HepG2 (cell line): ENCODE results near the gene ADCY1. TPM values are rescaled to one million over a fixed set of nuclear protein-coding genes. Genes with fewer than 3 reads are reported as not detected.

ENCODE experiments used
- ATAC-seq: fragments of 200-7000 bp; cut with Tn5 transposase; 3 replicates; pipeline ENCODE4 v1.9.1; 2020; ENCODE audit warnings: mild to moderate bottlenecking, moderate library complexity
- BruUV-seq: library from RNA; stranded (reverse); fragments of 400-500 nt; replicated peaks from 2 replicates; lab custom pipeline; 2021; lab: Mats Ljungman, UMichigan
- CTCF ChIA-PET: fragments of 300-600 bp; formaldehyde crosslinking; extraction: SDS; loops from one replicate; lab custom pipeline; 2021; ENCODE audit warnings: low total read pairs, inconsistent platforms, low intra/inter-chr PET ratio; lab: Yijun Ruan, JAX
- POLR2A ChIA-PET: fragments of 350-600 bp; sonication (Branson Sonifier 250); formaldehyde crosslinking; loops from one replicate; lab custom pipeline; 2020; ENCODE audit warnings: antibody characterized with exemption, inconsistent platforms; lab: Yijun Ruan, JAX
- DNase-seq: peaks from one replicate; pipeline ENCODE4 v3.0.0-alpha.2; 2015; ENCODE audit warnings: low spot score
- FAIRE-seq: peaks from 3 replicates; lab custom pipeline; 2011; peaks lifted over from hg19 to GRCh38; lab: Jason Lieb, UNC
- H2AFZ ChIP-seq: one replicate; pipeline ENCODE4 v1.6.1; 2011; ENCODE audit warnings: low read length, inconsistent platforms
- H3K27ac ChIP-seq: fragments of 300-600 bp; 3 replicates; pipeline ENCODE4 v1.8.0; 2011; ENCODE audit warnings: mixed run types, mild to moderate bottlenecking, mixed read lengths, low read length, inconsistent platforms; ENCODE audit not compliant: insufficient read depth; ENCODE audit errors: extremely low read length
- H3K27me3 ChIP-seq, 2 experiments: fragments of 200-600 bp in 1 of 2; 2 replicates in 1 of 2; 3 replicates in 1 of 2; pipeline versions ENCODE4 v1.6.0 to v1.8.0; 2011; ENCODE audit warnings: low read length in 2 of 2, mild to moderate bottlenecking in 2 of 2, moderate library complexity in 2 of 2, inconsistent platforms in 1 of 2; ENCODE audit not compliant: insufficient read depth in 2 of 2, control insufficient read depth in 1 of 2
- H3K36me3 ChIP-seq, 2 experiments: fragments of 200-600 bp in 1 of 2; replicated peaks in 1 of 2; 2 replicates in 1 of 2; 3 replicates in 1 of 2; pipeline versions ENCODE4 v1.5.1 to v1.8.0; 2011; ENCODE audit warnings: low read length in 2 of 2, inconsistent platforms in 1 of 2; ENCODE audit not compliant: insufficient read depth in 2 of 2, control insufficient read depth in 1 of 2
- H3K4me1 ChIP-seq: 2 replicates; pipeline ENCODE4 v1.5.1; 2012; ENCODE audit warnings: low read length, inconsistent platforms; ENCODE audit not compliant: insufficient read depth
- H3K4me2 ChIP-seq: 2 replicates; pipeline ENCODE4 v1.6.0; 2011; ENCODE audit warnings: low read depth, low read length, inconsistent platforms
- H3K4me3 ChIP-seq, 3 experiments: fragments of 200-600 bp in 1 of 3; sonication (generic), shearing (Covaris generic) in 1 of 3; replicated peaks in 1 of 3; 2 replicates each; pipeline ENCODE4 v1.5.1; 2011 to 2016; ENCODE audit warnings: low read length in 3 of 3, inconsistent platforms in 2 of 3, low read depth in 2 of 3, mild to moderate bottlenecking in 2 of 3, control low read depth in 1 of 3, mixed read lengths in 1 of 3; ENCODE audit not compliant: insufficient read depth in 1 of 3
- H3K79me2 ChIP-seq: one replicate; pipeline ENCODE4 v1.6.1; 2011; ENCODE audit warnings: low read length, inconsistent platforms; ENCODE audit not compliant: insufficient read depth
- H3K9ac ChIP-seq: 2 replicates; pipeline ENCODE4 v1.6.0; 2011; ENCODE audit warnings: mild to moderate bottlenecking, low read depth, low read length, inconsistent platforms; ENCODE audit not compliant: insufficient read depth
- H3K9me3 ChIP-seq: 2 replicates; pipeline ENCODE4 v1.5.1; 2012; ENCODE audit warnings: mild to moderate bottlenecking, low read length
- H4K20me1 ChIP-seq: 2 replicates; pipeline ENCODE4 v1.6.0; 2011; ENCODE audit warnings: inconsistent platforms, mild to moderate bottlenecking, low read length, moderate library complexity; ENCODE audit not compliant: insufficient read depth
- ARHGAP35 ChIP-seq: sonication (generic); formaldehyde crosslinking; IDR thresholded peaks from 2 replicates; pipeline ENCODE4 v1.9.0; 2022; ENCODE audit warnings: mild to moderate bottlenecking, inconsistent platforms, moderate library complexity, missing genetic modification reagents, borderline replicate concordance
- ARNTL ChIP-seq: sonication (generic); formaldehyde crosslinking; IDR thresholded peaks from 2 replicates; pipeline ENCODE4 v1.4.0; 2020; ENCODE audit warnings: mild to moderate bottlenecking, missing genetic modification reagents
- FOXJ3 ChIP-seq: sonication (generic); formaldehyde crosslinking; IDR thresholded peaks from 2 replicates; pipeline ENCODE4 v1.4.0; 2020; ENCODE audit warnings: missing genetic modification reagents, mild to moderate bottlenecking, borderline replicate concordance
- MAFK ChIP-seq, 2 experiments: IDR thresholded peaks in 1 of 2; conservative IDR thresholded peaks in 1 of 2; 2 replicates each; pipeline ENCODE4 v1.6.1; 2011; ENCODE audit warnings: improper control_type of control experiment in 2 of 2, low read length in 2 of 2
- NR2C2 ChIP-seq: sonication (generic); formaldehyde crosslinking; IDR thresholded peaks from 2 replicates; pipeline ENCODE4 v1.4.0; 2020; ENCODE audit warnings: missing genetic modification reagents, mild to moderate bottlenecking, moderate library complexity, borderline replicate concordance
- PAX8 ChIP-seq: sonication (generic); formaldehyde crosslinking; IDR thresholded peaks from 2 replicates; pipeline ENCODE4 v1.8.0; 2022; ENCODE audit warnings: mild to moderate bottlenecking, missing genetic modification reagents, borderline replicate concordance
- PCBP1 ChIP-seq: fragments of 200-400 bp; formaldehyde crosslinking; IDR thresholded peaks from 2 replicates; pipeline ENCODE4 v1.6.1; 2017; ENCODE audit warnings: mild to moderate bottlenecking, low read depth, low read length, borderline replicate concordance
- SNRNP70 ChIP-seq: fragments of 200-400 bp; formaldehyde crosslinking; IDR thresholded peaks from 2 replicates; pipeline ENCODE4 v1.6.1; 2017; ENCODE audit warnings: mild to moderate bottlenecking, low read depth, low read length, moderate library complexity
- ZNF136 ChIP-seq: sonication (generic); formaldehyde crosslinking; IDR thresholded peaks from 2 replicates; pipeline ENCODE4 v1.8.1; 2022; ENCODE audit warnings: low read depth, mild to moderate bottlenecking, moderate library complexity, missing genetic modification reagents
- ZNF83 ChIP-seq: sonication (generic); formaldehyde crosslinking; IDR thresholded peaks from 2 replicates; pipeline ENCODE4 v1.4.0; 2020; ENCODE audit warnings: missing genetic modification reagents, mild to moderate bottlenecking, borderline replicate concordance
- WGBS: methylation state at CpG from one replicate; pipeline ENCODE4 v1.1.6; 2017; ENCODE audit warnings: low lambda C conversion rate; 5-methylcytosine and 5-hydroxymethylcytosine counted together
- in situ Hi-C: cut with HindIII; loops from 2 replicates; pipeline ENCODE4 v1.10.0; 2017; ENCODE audit warnings: low pct_unique_long_range_greater_than_20kb; ENCODE audit not compliant: extremely low pct_ligation_motif_present
- intact Hi-C: fragments of 100-400 bp; cut with micrococcal nuclease; formaldehyde crosslinking; loops from one replicate; pipeline ENCODE4 v1.10.0; 2022; ENCODE audit not compliant: unreplicated experiment
- polyA plus RNA-seq, 8 experiments: library from polyadenylated mRNA; depleted of rRNA in 3 of 8; stranded (reverse) in 7 of 8; unstranded in 1 of 8; fragments of >200 nt; fragmentation: Illumina TruSeq in 4 of 8; extraction: Trizol in 4 of 8; gene quantifications; 2 replicates each; pipeline versions ENCODE4 v1.2.1 to v1.2.3, GENCODE V29; 2011 to 2016; ENCODE audit warnings: low read depth in 4 of 8, missing spikeins in 1 of 8, mixed read lengths in 1 of 8; ENCODE audit not compliant: insufficient read depth in 1 of 8
- total RNA-seq, 5 experiments: library from RNA; depleted of rRNA; stranded (reverse); fragments of >200 nt; fragmentation: Illumina TruSeq; extraction: Trizol; gene quantifications; 2 replicates each; pipeline ENCODE4 v1.2.3, GENCODE V29; 2016; ENCODE audit warnings: low read depth in 1 of 5
- TF ChIP-seq, protein P1 (sequence below): sonication (generic); formaldehyde crosslinking; IDR thresholded peaks from 2 replicates; pipeline ENCODE4 v1.9.0; 2021; ENCODE audit warnings: missing genetic modification reagents, borderline replicate concordance
- TF ChIP-seq, protein P2 (sequence below): sonication (generic); formaldehyde crosslinking; IDR thresholded peaks from 2 replicates; pipeline ENCODE4 v1.5.0; 2020; ENCODE audit warnings: mild to moderate bottlenecking, missing genetic modification reagents
- TF ChIP-seq, protein P3 (sequence below): sonication (generic); formaldehyde crosslinking; IDR thresholded peaks from 2 replicates; pipeline ENCODE4 v1.4.0; 2020; ENCODE audit warnings: missing genetic modification reagents
- TF ChIP-seq, protein P4 (sequence below): sonication (generic); formaldehyde crosslinking; IDR thresholded peaks from 2 replicates; pipeline ENCODE4 v1.4.0; 2020; ENCODE audit warnings: missing genetic modification reagents, borderline replicate concordance

Gene ADCY1
- total and polyA plus RNA-seq, 2 of the 13 experiments (the other 11 are each of a cell fraction or from before 2014, with no cell fraction given): 0.80 to 1.2 TPM

DNA sequence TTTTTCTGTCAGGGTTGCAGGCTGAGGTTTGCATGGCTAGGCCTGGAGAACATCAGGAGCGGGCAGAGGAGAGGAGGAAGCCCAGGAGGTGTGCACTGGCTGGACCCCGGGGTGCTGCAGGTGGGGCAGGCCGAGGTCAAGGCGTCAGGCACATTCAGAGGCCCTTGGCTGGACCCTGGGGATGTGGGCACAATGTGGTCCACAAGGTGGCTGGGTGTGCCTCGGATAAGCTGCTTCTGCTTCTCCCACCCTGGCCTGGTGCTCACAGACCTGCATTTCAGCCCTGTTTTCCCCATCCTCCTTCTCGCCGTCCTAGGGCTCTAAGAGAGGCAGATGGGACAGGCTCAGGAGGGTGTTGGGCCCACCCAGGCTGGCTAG, 108.2 kb downstream of the ADCY1 start:
- in situ Hi-C loops: no loop called here
- BruUV-seq: no TSS peak
- 89% methylated on average over 7 of the region's 7 CpGs for WGBS
- no peak for FAIRE-seq
- ChIA-PET CTCF (no interaction called here), POLR2A (no interaction called here)
- no peak overlapping the region for H3K27ac ChIP-seq
- H3K4me3 ChIP-seq: no peak overlapping the region
- H3K79me2 ChIP-seq: no peaks in the 10 kb centered on the region
- H4K20me1 ChIP-seq: no peaks in the 10 kb centered on the region
- no peak overlapping the region for H2AFZ ChIP-seq
- no peak overlapping the region for H3K4me2 ChIP-seq
- peak; percentile 20; the same call in 1 of the 3 replicates for ATAC-seq
- H3K4me1 ChIP-seq: peaks cover 10% of the 10 kb centered on the region; the same call in 1 of the 2 replicates
- no peaks in the 10 kb centered on the region for H3K9me3 ChIP-seq
- TF ChIP-seq ZNF83 (no peak), ARHGAP35 (CRISPR knock-in tag) (no peak), ZNF136 (CRISPR knock-in tag) (no peak), FOXJ3 (CRISPR knock-in tag) (no peak), PAX8 (CRISPR knock-in tag) (no peak), NR2C2 (CRISPR knock-in tag) (no peak), PCBP1 (no peak), SNRNP70 (no peak), ARNTL (CRISPR knock-in tag) (no peak), MAFK (conservative IDR thresholded peaks at IDR 0.05 in 1 of 2, IDR thresholded peaks at IDR 0.05 in 1 of 2; ENCODE audit: low read length in 2 of 2) (no peak)
- TF ChIP-seq, protein P1, sequence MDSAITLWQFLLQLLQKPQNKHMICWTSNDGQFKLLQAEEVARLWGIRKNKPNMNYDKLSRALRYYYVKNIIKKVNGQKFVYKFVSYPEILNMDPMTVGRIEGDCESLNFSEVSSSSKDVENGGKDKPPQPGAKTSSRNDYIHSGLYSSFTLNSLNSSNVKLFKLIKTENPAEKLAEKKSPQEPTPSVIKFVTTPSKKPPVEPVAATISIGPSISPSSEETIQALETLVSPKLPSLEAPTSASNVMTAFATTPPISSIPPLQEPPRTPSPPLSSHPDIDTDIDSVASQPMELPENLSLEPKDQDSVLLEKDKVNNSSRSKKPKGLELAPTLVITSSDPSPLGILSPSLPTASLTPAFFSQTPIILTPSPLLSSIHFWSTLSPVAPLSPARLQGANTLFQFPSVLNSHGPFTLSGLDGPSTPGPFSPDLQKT (CRISPR knock-in tag): no peak
- TF ChIP-seq, protein P2, sequence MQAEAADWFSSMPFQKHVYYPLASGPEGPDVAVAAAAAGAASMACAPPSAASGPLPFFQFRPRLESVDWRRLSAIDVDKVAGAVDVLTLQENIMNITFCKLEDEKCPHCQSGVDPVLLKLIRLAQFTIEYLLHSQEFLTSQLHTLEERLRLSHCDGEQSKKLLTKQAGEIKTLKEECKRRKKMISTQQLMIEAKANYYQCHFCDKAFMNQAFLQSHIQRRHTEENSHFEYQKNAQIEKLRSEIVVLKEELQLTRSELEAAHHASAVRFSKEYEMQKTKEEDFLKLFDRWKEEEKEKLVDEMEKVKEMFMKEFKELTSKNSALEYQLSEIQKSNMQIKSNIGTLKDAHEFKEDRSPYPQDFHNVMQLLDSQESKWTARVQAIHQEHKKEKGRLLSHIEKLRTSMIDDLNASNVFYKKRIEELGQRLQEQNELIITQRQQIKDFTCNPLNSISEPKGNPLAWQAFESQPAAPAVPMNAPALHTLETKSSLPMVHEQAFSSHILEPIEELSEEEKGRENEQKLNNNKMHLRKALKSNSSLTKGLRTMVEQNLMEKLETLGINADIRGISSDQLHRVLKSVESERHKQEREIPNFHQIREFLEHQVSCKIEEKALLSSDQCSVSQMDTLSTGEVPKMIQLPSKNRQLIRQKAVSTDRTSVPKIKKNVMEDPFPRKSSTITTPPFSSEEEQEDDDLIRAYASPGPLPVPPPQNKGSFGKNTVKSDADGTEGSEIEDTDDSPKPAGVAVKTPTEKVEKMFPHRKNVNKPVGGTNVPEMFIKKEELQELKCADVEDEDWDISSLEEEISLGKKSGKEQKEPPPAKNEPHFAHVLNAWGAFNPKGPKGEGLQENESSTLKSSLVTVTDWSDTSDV (CRISPR knock-in tag): no peak
- TF ChIP-seq, protein P3, sequence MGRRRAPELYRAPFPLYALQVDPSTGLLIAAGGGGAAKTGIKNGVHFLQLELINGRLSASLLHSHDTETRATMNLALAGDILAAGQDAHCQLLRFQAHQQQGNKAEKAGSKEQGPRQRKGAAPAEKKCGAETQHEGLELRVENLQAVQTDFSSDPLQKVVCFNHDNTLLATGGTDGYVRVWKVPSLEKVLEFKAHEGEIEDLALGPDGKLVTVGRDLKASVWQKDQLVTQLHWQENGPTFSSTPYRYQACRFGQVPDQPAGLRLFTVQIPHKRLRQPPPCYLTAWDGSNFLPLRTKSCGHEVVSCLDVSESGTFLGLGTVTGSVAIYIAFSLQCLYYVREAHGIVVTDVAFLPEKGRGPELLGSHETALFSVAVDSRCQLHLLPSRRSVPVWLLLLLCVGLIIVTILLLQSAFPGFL (CRISPR knock-in tag): no peak
- TF ChIP-seq, protein P4, sequence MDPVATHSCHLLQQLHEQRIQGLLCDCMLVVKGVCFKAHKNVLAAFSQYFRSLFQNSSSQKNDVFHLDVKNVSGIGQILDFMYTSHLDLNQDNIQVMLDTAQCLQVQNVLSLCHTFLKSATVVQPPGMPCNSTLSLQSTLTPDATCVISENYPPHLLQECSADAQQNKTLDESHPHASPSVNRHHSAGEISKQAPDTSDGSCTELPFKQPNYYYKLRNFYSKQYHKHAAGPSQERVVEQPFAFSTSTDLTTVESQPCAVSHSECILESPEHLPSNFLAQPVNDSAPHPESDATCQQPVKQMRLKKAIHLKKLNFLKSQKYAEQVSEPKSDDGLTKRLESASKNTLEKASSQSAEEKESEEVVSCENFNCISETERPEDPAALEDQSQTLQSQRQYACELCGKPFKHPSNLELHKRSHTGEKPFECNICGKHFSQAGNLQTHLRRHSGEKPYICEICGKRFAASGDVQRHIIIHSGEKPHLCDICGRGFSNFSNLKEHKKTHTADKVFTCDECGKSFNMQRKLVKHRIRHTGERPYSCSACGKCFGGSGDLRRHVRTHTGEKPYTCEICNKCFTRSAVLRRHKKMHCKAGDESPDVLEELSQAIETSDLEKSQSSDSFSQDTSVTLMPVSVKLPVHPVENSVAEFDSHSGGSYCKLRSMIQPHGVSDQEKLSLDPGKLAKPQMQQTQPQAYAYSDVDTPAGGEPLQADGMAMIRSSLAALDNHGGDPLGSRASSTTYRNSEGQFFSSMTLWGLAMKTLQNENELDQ: no peak
- intact Hi-C loops: no loop called here
- H3K27me3 ChIP-seq: peaks cover 0 to 3% of the 10 kb centered on the region in 2 experiments; a peak in 1 of 5 replicates
- no peaks in the 10 kb centered on the region for H3K36me3 ChIP-seq
- no peak overlapping the region for H3K9ac ChIP-seq
- no peak for DNase-seq
